Measurements from ENCODE around the gene PLEKHO2.

GRCh38 chr15:64891561-64891960, 49.8 kb downstream of the PLEKHO2 start:
- TF ChIP-seq TAF1 (IDR thresholded peaks at IDR 0.05; ENCODE audit: borderline replicate concordance, insufficient read depth, low read length) (no peak), POLR2AphosphoS5 (IDR thresholded peaks at IDR 0.05; ENCODE audit: low read depth, low read length) (no peak)
- TF ChIP-seq, protein P1, sequence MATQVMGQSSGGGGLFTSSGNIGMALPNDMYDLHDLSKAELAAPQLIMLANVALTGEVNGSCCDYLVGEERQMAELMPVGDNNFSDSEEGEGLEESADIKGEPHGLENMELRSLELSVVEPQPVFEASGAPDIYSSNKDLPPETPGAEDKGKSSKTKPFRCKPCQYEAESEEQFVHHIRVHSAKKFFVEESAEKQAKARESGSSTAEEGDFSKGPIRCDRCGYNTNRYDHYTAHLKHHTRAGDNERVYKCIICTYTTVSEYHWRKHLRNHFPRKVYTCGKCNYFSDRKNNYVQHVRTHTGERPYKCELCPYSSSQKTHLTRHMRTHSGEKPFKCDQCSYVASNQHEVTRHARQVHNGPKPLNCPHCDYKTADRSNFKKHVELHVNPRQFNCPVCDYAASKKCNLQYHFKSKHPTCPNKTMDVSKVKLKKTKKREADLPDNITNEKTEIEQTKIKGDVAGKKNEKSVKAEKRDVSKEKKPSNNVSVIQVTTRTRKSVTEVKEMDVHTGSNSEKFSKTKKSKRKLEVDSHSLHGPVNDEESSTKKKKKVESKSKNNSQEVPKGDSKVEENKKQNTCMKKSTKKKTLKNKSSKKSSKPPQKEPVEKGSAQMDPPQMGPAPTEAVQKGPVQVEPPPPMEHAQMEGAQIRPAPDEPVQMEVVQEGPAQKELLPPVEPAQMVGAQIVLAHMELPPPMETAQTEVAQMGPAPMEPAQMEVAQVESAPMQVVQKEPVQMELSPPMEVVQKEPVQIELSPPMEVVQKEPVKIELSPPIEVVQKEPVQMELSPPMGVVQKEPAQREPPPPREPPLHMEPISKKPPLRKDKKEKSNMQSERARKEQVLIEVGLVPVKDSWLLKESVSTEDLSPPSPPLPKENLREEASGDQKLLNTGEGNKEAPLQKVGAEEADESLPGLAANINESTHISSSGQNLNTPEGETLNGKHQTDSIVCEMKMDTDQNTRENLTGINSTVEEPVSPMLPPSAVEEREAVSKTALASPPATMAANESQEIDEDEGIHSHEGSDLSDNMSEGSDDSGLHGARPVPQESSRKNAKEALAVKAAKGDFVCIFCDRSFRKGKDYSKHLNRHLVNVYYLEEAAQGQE (IDR thresholded peaks at IDR 0.05; ENCODE audit: insufficient read depth in 1 of 2, low read depth in 2 of 2, low read length in 2 of 2) = no peak

All from PFSK-1 (cell line).